ENCODE data around the gene WDR86.

The WDR86 gene

GRCh38 chr7:151378011-151378410, 31.8 kb downstream of the WDR86 start:
- DNase-seq = no peak

DNA sequence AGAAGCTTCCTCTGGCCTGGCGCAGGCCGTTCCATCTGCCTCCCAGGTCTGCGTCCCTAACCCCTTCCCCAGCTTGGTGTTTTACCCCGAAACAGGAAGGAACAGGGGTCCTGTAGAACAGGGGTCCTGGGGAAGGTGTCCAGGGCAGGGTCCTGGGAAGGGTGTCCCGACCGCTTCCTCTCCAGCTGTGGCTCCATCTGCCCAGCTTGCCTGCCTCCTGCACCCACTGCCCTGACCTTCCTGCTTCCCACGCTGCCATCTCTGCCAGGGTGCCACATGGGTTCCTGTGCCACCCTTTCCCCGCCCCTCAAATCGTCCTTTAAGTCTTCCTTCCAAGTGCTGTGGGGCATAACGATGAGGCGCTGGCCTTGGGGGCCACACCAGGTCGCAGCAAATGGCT, 32.4 kb downstream of the WDR86 start:
- DNase-seq = no peak

- DNase-seq = no peak
Measured at GRCh38 chr7:151376218-151376902, 33.5 kb downstream of the WDR86 start.

GRCh38 chr7:151375530-151376217, 34.2 kb downstream of the WDR86 start:
- no peak for DNase-seq

GRCh38 chr7:151374726-151375125, 35.1 kb downstream of the WDR86 start:
- DNase-seq = no peak

DNA sequence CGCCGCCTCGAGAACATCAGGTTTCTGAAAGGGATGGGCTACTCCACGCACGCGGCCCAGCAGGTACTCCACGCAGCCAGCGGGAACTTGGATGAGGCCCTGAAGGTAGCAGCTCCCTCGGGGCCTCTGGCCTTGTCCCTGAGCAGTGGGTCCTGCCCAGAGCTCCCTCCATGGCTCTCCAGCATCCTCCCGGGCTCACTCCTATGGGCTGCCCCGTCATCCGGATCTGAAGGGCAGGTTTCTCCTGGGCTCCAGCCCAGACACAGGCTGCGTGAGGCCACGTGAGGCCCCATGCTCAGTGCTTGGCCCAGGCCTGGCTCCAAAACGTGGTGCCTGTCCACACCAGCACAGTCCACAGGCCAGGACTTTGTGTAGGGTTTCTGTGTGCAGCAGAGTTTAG, 35.7 kb downstream of the WDR86 start:
- DNase-seq = no peak

GRCh38 chr7:151373599-151373998, 36.2 kb downstream of the WDR86 start:
- no peak for DNase-seq

DNA sequence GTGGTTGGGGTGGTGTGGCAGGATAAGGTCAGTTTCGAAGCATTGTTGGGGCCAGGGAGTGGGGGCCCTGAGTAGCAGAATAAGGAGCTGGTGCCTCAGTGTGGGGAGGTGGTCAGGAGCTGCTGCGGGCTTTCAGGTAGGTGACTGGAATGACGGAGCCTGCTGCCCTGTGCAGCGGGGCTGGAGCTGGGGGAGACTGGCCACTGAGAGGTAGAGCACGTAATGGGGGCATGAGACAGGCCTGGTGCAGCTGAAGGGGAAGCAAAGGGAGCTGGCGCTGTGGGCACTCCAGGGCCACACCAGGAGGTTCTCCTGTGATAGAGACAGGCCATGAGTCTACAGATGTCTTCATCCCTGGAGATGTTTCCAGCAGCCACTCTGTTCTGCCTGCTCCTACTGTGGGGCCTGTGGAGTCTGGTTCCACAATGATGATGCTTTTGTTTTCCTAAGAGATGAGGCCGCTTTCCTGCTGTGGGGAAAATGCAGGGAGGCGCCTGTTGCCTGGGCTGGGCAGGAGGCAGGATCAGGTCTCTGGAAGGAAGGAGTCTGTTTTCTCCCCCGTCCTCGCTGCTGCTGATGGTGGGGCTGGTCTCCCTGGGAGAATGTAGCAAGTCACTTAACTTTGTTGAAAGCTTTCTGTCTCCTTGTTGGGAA, 37.1 kb downstream of the WDR86 start:
- no peak for DNase-seq

DNA sequence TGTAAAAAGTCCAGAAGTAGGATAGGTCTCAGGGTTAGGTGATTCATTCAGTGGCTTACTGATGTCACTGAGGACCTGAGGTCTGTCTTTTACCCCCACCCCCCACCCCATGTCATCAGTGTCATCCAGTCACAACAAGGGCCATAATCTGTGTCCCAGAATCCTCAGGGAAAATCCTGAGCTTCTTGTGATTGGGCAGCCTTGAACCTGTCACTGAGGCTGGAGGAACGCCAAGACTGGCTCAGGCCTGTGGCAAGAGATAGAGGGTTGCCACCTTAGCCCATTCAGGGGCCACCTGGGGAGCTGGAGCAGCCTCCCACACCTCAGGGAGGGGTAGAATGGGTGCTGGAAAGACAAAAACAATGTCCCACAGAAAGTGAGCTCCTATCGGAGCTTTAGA, 38.6 kb downstream of the WDR86 start:
- DNase-seq = no peak

- DNase-seq = peak; percentile 85
Measured at GRCh38 chr7:151368136-151368571, 41.7 kb downstream of the WDR86 start.

GRCh38 chr7:151367284-151367683, 42.6 kb downstream of the WDR86 start:
- DNase-seq = no peak

DNA sequence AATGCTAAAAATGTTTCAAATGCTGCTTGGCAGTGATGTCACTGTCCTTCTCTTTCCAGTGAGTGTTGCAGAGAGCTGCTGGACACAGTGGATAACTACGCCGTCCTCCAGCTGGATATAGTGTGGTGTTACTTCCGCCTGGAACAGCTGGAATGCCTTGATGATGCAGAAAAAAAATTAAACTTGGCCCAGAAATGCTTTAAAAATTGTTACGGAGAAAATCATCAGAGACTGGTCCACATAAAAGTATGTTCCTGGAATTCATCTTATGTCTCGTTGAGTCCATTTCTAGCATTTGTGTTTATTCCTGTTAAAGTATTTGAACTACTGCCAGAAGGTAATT, 43.0 kb downstream of the WDR86 start:
- DNase-seq = no peak

- DNase-seq = no peak
Measured at GRCh38 chr7:151366166-151366879, 43.5 kb downstream of the WDR86 start.

- DNase-seq = no peak
Measured at GRCh38 chr7:151363182-151363581, 46.7 kb downstream of the WDR86 start.

DNA sequence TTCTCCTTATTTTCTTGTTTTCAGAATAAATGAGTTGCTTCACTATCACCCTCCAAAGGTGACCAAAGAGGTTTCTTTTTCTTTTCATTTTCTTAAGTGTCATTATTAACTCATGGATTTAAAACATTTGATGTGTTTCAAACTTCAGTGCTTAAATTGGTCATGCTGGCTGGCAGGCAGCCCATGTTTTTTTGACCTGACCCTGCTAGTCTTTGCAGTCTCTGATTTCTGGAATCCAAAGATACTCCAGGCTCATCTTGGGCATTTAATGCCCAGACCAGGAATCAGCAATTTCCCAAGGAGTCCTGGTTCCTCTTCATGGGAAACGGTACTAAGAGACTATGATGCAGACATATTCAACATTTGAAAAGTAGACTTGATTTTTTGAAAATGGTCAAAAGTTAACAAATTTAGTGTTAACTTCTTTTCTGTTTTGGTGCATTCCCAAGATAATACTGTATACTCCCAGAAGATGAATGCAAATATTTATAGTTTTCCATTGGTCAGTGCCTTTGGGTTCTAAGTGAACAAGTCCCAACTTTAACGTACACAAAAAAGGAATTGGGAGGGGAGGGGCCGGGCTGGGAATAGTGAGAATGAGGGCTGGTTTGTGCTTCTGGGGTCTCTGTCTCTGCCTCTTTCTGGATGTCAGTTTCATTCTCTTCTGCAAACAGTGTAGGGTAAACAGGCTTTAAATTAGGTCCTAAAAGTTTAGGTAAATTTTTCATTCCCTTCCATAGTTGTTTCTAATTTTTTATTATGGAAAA, 48.5 kb downstream of the WDR86 start:
- no peak for DNase-seq

DNA sequence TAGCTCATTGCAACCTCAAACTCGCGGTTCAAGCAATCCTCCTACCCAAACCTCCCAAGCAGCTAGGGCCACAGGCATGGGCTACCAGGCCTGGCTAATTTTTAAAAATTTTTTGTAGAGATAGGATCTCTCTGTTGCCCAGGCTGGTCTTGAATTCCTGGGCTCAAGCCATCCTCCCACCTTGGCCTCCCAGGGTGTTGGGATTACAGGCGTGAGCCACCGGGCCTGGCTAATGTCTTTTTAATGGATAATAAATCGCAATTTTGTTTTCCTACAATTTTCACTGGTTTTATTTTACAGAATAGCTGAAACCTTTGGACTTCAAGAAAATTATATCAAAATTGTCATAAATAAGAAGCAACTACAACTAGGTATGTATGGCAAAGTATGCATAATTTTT, 57.3 kb downstream of the WDR86 start:
- DNase-seq = no peak

DNA sequence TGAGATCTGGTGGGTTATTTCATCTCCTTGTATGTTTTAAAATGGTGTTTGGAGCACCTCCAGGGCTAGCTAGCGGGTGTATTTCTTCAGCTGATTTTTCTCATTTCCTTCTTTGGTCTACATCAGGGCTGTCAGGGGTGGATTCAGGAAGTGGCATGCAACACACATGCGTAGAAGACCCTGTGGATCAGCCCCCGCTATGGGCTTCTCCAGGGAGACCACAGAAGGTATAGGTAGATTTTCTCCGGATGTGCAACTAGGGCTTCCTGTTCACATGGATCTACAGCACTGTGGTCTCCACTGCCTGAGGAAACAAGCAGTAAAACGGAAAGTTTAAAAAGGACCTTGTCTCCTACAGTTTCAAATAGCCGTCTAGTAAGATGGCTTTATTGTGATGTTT, 57.9 kb downstream of the WDR86 start:
- DNase-seq = no peak

GRCh38 chr7:151351027-151351426, 58.8 kb downstream of the WDR86 start:
- DNase-seq = no peak

DNA sequence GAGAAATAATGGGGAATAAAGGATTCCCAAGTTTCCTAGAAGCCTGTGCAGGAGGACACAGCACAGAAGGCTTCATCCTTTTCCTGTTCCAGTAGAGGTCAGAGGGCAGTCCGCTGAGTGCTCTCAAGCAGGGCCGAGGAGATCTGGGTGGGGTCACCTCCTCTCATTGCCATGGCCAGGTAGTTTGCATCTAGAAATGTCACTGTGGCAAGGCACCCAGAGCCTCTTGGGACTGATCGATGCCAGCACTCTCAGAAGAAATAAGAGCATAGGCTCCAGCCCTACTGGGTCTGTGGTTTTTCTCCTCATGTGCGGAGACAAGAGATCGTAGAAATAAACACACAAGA, 60.4 kb downstream of the WDR86 start:
- no peak for DNase-seq

- DNase-seq = no peak
Measured at GRCh38 chr7:151348970-151349369, 60.9 kb downstream of the WDR86 start.

DNA sequence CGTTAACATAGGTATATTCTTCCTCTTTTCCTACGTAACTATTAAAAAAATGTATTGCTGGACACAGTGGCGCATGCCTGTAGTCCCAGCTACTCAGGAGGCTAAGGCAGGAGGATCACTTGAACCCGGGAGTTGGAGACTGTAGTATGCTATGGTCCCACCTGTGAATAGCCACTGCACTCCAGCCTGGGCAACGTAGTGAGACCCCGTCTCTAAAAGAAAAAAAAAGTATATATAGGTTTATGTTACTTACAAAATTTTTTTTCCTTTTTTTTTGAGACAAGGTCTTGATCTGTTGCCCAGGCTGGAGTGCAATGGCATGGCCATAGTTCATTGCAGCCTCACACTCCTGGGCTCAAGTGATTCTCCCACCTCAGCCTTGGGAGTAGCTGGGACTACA, 62.6 kb downstream of the WDR86 start:
- DNase-seq = no peak

- DNase-seq = no peak
Measured at GRCh38 chr7:151346470-151346769, 63.4 kb downstream of the WDR86 start.
